GM10248 (cell line): ENCODE results near the gene OCA2.
"Not testable (repeated sequence)": the region's sequence is repeated elsewhere in the genome, so short reads cannot be mapped to it uniquely, and the experiment has no call there.

Experiments used
- CTCF ChIA-PET: fragments of 300-600 bp; sonication (Branson Sonifier 250); formaldehyde crosslinking; extraction: SDS; loops from one replicate; lab custom pipeline; 2021; ENCODE audit warnings: antibody characterized with exemption; lab: Yijun Ruan, JAX
- POLR2A ChIA-PET: fragments of 350-650 bp; sonication (Branson Sonifier 250); formaldehyde crosslinking; extraction: SDS; loops from one replicate; lab custom pipeline; 2020; ENCODE audit warnings: antibody characterized with exemption; lab: Yijun Ruan, JAX
- DNase-seq: peaks from one replicate; pipeline ENCODE4 v3.0.0; 2012; ENCODE audit errors: extremely low spot score
- TF ChIP-seq, protein P1 (sequence below): IDR thresholded peaks from 2 replicates; pipeline ENCODE4 v1.5.1; 2012; ENCODE audit warnings: mild to moderate bottlenecking, low read depth; ENCODE audit errors: extremely low read depth, missing control alignments, control extremely low read depth

The OCA2 gene

DNA sequence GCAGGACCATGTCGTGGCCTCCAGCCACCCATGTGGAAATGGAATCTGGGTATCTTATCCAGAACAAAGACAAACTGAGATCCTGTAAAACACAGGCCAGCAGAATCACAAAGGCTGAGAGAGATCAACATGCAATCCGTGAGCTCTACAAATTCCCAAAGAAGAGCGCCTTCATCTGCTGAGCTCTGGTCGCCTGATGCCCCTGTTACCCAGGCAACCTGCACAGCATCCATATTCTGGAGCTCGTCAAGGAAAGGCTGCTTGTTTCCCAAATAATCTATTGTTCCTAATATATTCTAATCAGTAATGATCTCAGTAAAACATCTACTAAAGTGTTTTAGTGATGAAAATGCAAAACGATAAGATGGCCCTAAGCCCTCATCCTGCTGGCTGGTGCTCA is 133.6 kb downstream of the OCA2 start:
- CTCF ChIA-PET: no interaction called here
- TF ChIP-seq, protein P1, sequence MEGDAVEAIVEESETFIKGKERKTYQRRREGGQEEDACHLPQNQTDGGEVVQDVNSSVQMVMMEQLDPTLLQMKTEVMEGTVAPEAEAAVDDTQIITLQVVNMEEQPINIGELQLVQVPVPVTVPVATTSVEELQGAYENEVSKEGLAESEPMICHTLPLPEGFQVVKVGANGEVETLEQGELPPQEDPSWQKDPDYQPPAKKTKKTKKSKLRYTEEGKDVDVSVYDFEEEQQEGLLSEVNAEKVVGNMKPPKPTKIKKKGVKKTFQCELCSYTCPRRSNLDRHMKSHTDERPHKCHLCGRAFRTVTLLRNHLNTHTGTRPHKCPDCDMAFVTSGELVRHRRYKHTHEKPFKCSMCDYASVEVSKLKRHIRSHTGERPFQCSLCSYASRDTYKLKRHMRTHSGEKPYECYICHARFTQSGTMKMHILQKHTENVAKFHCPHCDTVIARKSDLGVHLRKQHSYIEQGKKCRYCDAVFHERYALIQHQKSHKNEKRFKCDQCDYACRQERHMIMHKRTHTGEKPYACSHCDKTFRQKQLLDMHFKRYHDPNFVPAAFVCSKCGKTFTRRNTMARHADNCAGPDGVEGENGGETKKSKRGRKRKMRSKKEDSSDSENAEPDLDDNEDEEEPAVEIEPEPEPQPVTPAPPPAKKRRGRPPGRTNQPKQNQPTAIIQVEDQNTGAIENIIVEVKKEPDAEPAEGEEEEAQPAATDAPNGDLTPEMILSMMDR: no peak
- POLR2A ChIA-PET: no interaction called here
- no peak for DNase-seq

GRCh38 chr15:27961801-27962200 is 137.3 kb downstream of the OCA2 start:
- DNase-seq: no peak
- ChIA-PET CTCF (no interaction called here), POLR2A (no interaction called here)
- TF ChIP-seq, protein P1: no peak

DNA sequence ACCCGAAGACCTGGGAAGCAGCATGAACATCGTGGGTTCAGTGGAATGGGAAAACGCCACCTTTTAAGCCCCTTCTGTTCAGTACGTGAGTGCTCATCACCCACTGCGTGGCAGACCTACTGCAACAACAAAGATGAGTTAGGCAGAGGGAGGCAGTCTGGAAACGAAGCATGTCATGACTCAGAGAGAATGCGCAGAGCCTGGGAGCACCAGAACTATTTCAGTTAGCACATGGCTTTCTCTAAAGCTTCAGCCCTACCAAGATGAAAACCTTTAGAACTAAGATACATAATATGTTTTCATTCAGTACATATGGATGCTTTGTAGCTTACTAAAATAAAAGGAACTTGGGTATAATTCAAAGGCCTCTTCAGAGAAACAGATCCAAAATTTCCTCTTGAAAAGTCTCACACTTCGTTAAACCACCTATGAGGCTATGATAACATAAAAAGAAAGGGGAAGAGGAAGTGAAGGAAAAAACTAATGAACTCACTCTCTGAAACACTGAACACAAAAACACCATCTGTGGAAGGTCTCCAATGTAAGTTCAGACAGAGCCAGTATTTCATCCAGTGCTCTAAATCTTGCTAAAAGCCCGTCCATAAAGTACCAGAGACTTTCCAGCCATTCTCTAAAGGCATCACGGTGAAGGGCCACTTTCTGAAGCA is 140.1 kb downstream of the OCA2 start:
- TF ChIP-seq, protein P1: no peak
- POLR2A ChIA-PET: no interaction called here
- DNase-seq: no peak
- CTCF ChIA-PET: no interaction called here

DNA sequence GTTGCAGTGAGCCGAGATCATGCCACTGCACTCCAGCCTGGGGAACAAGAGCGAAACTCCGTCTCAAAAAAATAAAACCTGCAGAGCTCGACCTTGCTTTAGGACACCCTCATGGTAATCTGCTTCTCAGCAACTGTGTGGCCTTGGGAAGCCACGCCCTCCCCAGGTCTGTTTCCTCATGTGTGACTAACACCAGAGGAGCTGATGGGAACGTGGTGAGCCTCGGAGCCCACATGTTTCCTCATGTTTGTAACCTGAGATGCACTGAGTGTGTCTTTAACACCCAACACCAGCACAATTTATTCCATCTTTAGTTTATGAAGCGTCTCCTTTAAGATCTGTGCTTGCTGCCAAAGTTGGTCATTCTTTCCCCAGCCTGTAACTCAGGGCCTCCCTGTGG is 142.8 kb downstream of the OCA2 start:
- ChIA-PET POLR2A (no interaction called here), CTCF (no interaction called here)
- DNase-seq: no peak
- TF ChIP-seq, protein P1: no peak

GRCh38 chr15:27955087-27955486 is 144.0 kb downstream of the OCA2 start:
- CTCF ChIA-PET: no interaction called here
- no peak for DNase-seq
- TF ChIP-seq, protein P1: no peak
- POLR2A ChIA-PET: no interaction called here

- DNase-seq, CTCF ChIA-PET, POLR2A ChIA-PET: not testable (repeated sequence)
These were observed 146.5 kb downstream of the OCA2 start for GRCh38 chr15:27952593-27952992.

DNA sequence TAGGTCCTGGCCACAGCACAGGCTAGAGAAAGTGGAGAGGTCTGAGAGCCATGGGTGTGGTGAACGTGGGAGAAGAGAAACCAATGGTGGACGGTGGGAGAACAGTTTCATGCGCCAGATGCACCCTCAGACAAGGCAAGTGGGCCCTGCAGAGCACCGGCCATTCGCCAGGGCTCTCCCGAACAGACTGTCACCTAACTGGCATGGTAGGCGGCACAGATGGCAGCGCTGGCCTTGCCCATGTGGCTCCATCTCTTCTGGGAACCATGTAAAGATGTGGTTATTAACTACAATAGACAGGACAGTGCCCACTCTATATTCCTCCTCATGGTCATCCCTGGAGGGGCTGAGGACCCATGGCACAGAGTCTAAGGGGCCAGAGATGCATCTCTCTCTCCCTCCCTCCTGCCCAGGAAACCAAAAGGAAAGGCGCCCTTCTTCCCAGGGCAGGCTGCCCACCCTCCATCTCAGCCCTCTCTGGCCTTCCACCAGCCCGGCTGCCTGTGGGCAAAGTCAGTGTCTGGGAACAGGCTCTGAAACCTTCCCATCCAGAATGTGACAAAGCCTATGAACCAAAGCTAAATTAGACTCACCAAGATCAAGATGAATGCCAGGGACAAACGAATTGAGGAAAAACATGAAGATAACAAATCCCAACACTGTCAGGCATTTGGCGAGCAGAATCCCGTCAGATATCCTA is 147.8 kb downstream of the OCA2 start:
- no peak for DNase-seq
- TF ChIP-seq, protein P1: no peak
- POLR2A ChIA-PET: no interaction called here
- CTCF ChIA-PET: no interaction called here
